HepG2 (cell line): Measurements from ENCODE around the gene LRRC45. TPM values are rescaled to one million over a fixed set of nuclear protein-coding genes. Genes with fewer than 3 reads are reported as not detected.

Source experiments
- AKNA ChIP-seq: sonication (generic); formaldehyde crosslinking; IDR thresholded peaks from 2 replicates; pipeline ENCODE4 v1.4.0; 2020; ENCODE audit warnings: missing genetic modification reagents, borderline replicate concordance
- ATM ChIP-seq: fragments of 450-650 bp; IDR thresholded peaks from 2 replicates; pipeline ENCODE4 v1.7.1; 2017; ENCODE audit warnings: mild to moderate bottlenecking, borderline replicate concordance
- BCL6 ChIP-seq: IDR thresholded peaks from 2 replicates; pipeline ENCODE4 v1.6.1; 2016; ENCODE audit warnings: missing genetic modification reagents, missing compliant biosample characterization
- HBP1 ChIP-seq: IDR thresholded peaks from 2 replicates; pipeline ENCODE4 v1.6.1; 2016; ENCODE audit warnings: low read depth, control low read depth
- SAFB2 ChIP-seq: sonication (generic); formaldehyde crosslinking; IDR thresholded peaks from 2 replicates; pipeline ENCODE4 v1.5.1; 2020; ENCODE audit warnings: missing genetic modification reagents, low read depth, mild to moderate bottlenecking, borderline replicate concordance
- ZNF280B ChIP-seq: sonication (generic); formaldehyde crosslinking; IDR thresholded peaks from 2 replicates; pipeline ENCODE4 v1.5.0; 2020; ENCODE audit warnings: missing genetic modification reagents, mild to moderate bottlenecking, borderline replicate concordance
- ZNF414 ChIP-seq: sonication (generic); formaldehyde crosslinking; IDR thresholded peaks from 2 replicates; pipeline ENCODE4 v1.5.0; 2020; ENCODE audit warnings: missing genetic modification reagents
- ZNF44 ChIP-seq: sonication (generic); formaldehyde crosslinking; IDR thresholded peaks from 2 replicates; pipeline ENCODE4 v1.5.1; 2020; ENCODE audit warnings: mild to moderate bottlenecking, missing genetic modification reagents
- ZNF563 ChIP-seq: sonication (generic); formaldehyde crosslinking; IDR thresholded peaks from 2 replicates; pipeline ENCODE4 v1.8.0; 2022; ENCODE audit warnings: mild to moderate bottlenecking, moderate library complexity, missing genetic modification reagents
- ZNF609 ChIP-seq: sonication (generic); formaldehyde crosslinking; IDR thresholded peaks from 2 replicates; pipeline ENCODE4 v1.4.0; 2020; ENCODE audit warnings: mild to moderate bottlenecking, missing genetic modification reagents, borderline replicate concordance
- ZNF782 ChIP-seq: sonication (generic); formaldehyde crosslinking; IDR thresholded peaks from 2 replicates; pipeline ENCODE4 v1.4.0; 2020; ENCODE audit warnings: missing genetic modification reagents, mild to moderate bottlenecking, borderline replicate concordance
- polyA plus RNA-seq, 8 experiments: library from polyadenylated mRNA; depleted of rRNA in 3 of 8; stranded (reverse) in 7 of 8; unstranded in 1 of 8; fragments of >200 nt; fragmentation: Illumina TruSeq in 4 of 8; extraction: Trizol in 4 of 8; gene quantifications; 2 replicates each; pipeline versions ENCODE4 v1.2.1 to v1.2.3, GENCODE V29; 2011 to 2016; ENCODE audit warnings: low read depth in 4 of 8, missing spikeins in 1 of 8, mixed read lengths in 1 of 8; ENCODE audit not compliant: insufficient read depth in 1 of 8
- total RNA-seq, 5 experiments: library from RNA; depleted of rRNA; stranded (reverse); fragments of >200 nt; fragmentation: Illumina TruSeq; extraction: Trizol; gene quantifications; 2 replicates each; pipeline ENCODE4 v1.2.3, GENCODE V29; 2016; ENCODE audit warnings: low read depth in 1 of 5
- TF ChIP-seq, protein P1 (sequence below): sonication (generic); formaldehyde crosslinking; IDR thresholded peaks from 2 replicates; pipeline ENCODE4 v1.4.0; 2020; ENCODE audit warnings: missing genetic modification reagents

The LRRC45 gene
- total and polyA plus RNA-seq, 2 of the 13 experiments (the other 11 are each of a cell fraction or from before 2014, with no cell fraction given) = 11.6 to 48.1 TPM

GRCh38 chr17:82056729-82057621 lies 33.9 kb downstream of the LRRC45 start (continued):
- TF ChIP-seq ZNF609 (CRISPR knock-in tag) (peak; percentile 74), HBP1 (no peak), ZNF563 (peak; percentile 76; the same call in 1 of the 2 replicates), AKNA (CRISPR knock-in tag) (no peak), BCL6 (CRISPR knock-in tag) (no peak), ZNF414 (no peak; the same call in 1 of the 2 replicates), SAFB2 (CRISPR knock-in tag) (no peak; the same call in 1 of the 2 replicates), ZNF782 (CRISPR knock-in tag) (peak; percentile 20; the same call in 1 of the 2 replicates), ATM (no peak), ZNF280B (CRISPR knock-in tag) (no peak; the same call in 1 of the 2 replicates), ZNF44 (CRISPR knock-in tag) (no peak)
- TF ChIP-seq, protein P1, sequence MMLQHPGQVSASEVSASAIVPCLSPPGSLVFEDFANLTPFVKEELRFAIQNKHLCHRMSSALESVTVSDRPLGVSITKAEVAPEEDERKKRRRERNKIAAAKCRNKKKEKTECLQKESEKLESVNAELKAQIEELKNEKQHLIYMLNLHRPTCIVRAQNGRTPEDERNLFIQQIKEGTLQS (CRISPR knock-in tag) = no peak
